Spleen (tissue), 11 donors: ENCODE measurements around the gene DAZAP1. TPM values are rescaled to one million over a fixed set of nuclear protein-coding genes. Genes with fewer than 3 reads are reported as not detected.
A peak's percentile ranks its signal among the peaks of the same experiment; 100 is the strongest.

Experiments
- DNase-seq: peaks from one replicate; pipeline ENCODE4 v3.0.0-alpha.2; 2020
- H3K27ac ChIP-seq, 8 donors: fragments of 200-600 bp; sonication (generic) in 7 of 8; 1 replicate in 4 of 8; 2 replicates in 4 of 8; pipeline versions ENCODE4 v1.5.0 to v1.8.0; 2016 to 2021; ENCODE audit warnings: inconsistent platforms in 4 of 8, mild to moderate bottlenecking in 4 of 8, moderate library complexity in 1 of 8
- H3K27me3 ChIP-seq, 7 donors: fragments of 200-600 bp; sonication (generic) in 6 of 7; replicated peaks in 1 of 7; 1 replicate in 4 of 7; 2 replicates in 3 of 7; pipeline versions ENCODE4 v1.5.0 to v1.8.0; 2016 to 2021; ENCODE audit warnings: inconsistent platforms in 3 of 7, mild to moderate bottlenecking in 1 of 7
- H3K36me3 ChIP-seq, 6 donors: fragments of 200-600 bp; sonication (generic) in 5 of 6; 1 replicate in 4 of 6; 2 replicates in 2 of 6; pipeline versions ENCODE4 v1.5.0 to v1.8.0; 2016 to 2021; ENCODE audit warnings: inconsistent platforms in 2 of 6
- H3K4me1 ChIP-seq, 6 donors: fragments of 200-600 bp; sonication (generic) in 5 of 6; 1 replicate in 3 of 6; 2 replicates in 3 of 6; pipeline versions ENCODE4 v1.5.0 to v1.8.0; 2016 to 2021; ENCODE audit warnings: inconsistent platforms in 3 of 6
- H3K4me3 ChIP-seq, 8 donors: fragments of 200-600 bp; sonication (generic) in 7 of 8; 1 replicate in 4 of 8; 2 replicates in 4 of 8; pipeline versions ENCODE4 v1.5.0 to v1.8.0; 2016 to 2021; ENCODE audit warnings: inconsistent platforms in 4 of 8, mild to moderate bottlenecking in 4 of 8, moderate library complexity in 2 of 8
- H3K9me3 ChIP-seq, 8 donors: fragments of 200-600 bp; sonication (generic) in 7 of 8; 1 replicate in 4 of 8; 2 replicates in 4 of 8; pipeline versions ENCODE4 v1.5.0 to v1.8.0; 2016 to 2021; ENCODE audit warnings: inconsistent platforms in 4 of 8
- POLR2A ChIP-seq, 3 donors: fragments of 450-650 bp; IDR thresholded peaks; one replicate each; pipeline ENCODE4 v1.5.1; 2017; ENCODE audit warnings: antibody characterized with exemption in 3 of 3, mild to moderate bottlenecking in 1 of 3
- POLR2AphosphoS5 ChIP-seq, 3 donors: sonication (generic); formaldehyde crosslinking; IDR thresholded peaks; one replicate each; pipeline ENCODE4 v1.5.1; 2017; ENCODE audit warnings: antibody characterized with exemption in 3 of 3
- WGBS, 5 donors: extraction: QIAGEN DNeasy Blood & Tissue Kit in 3 of 5; methylation state at CpG; one replicate each; pipeline versions ENCODE4 v1.1.5 to v1.1.7; 2013 to 2018; 5-methylcytosine and 5-hydroxymethylcytosine counted together
- intact Hi-C: fragments of 100-400 bp; cut with DNase I; formaldehyde crosslinking; loops from one replicate; pipeline ENCODE4 v1.15.0; 2023; ENCODE audit warnings: low total_unique reads
- polyA plus RNA-seq, 3 donors: library from polyadenylated mRNA; stranded (reverse); fragments of 200-250 nt; gene quantifications; one replicate each; pipeline ENCODE4 v1.2.1, GENCODE V29; 2013
- total RNA-seq, 7 donors: library from RNA; depleted of rRNA in 3 of 7; stranded (reverse); fragments of >200 nt in 3 of 7; fragmentation: NEBNext Ultra II Directional in 4 of 7; extraction: Animal tissue kit (Norgen Biotek cat#: 25700) in 4 of 7; gene quantifications; one replicate each; pipeline versions ENCODE4 v1.1.0 to v1.2.1, GENCODE V29; 2016 to 2021
- TF ChIP-seq, protein P1 (sequence below), 11 experiments: fragments of 200-600 bp in 7 of 11; fragments of 450-650 bp in 4 of 11; sonication (generic) in 4 of 11; IDR thresholded peaks in 8 of 11; conservative IDR thresholded peaks in 3 of 11; 1 replicate in 7 of 11; 2 replicates in 4 of 11; pipeline versions ENCODE4 v1.4.0 to v1.8.0; 2016 to 2021; ENCODE audit warnings: antibody characterized with exemption in 11 of 11, inconsistent platforms in 4 of 11, mild to moderate bottlenecking in 1 of 11
- donor health status: healthy with polysubstance abuse.
- donor health status: DM: no; HTN: no; CAD: no; lungs with moderate emphysema.
- donor health status: DM: no; HTN: no; CAD: no.
- donor health status: Bipolar disorder and iron deficiency.
- donor health status: healthy.
- donor health status: DM: no; HTN: no; CAD: no.
- donor health status: DM: yes; HTN: yes; CAD: no.

The DAZAP1 gene
- total and polyA plus RNA-seq, 10 donors: 43.8 to 137 (median 99.6) TPM

DNA sequence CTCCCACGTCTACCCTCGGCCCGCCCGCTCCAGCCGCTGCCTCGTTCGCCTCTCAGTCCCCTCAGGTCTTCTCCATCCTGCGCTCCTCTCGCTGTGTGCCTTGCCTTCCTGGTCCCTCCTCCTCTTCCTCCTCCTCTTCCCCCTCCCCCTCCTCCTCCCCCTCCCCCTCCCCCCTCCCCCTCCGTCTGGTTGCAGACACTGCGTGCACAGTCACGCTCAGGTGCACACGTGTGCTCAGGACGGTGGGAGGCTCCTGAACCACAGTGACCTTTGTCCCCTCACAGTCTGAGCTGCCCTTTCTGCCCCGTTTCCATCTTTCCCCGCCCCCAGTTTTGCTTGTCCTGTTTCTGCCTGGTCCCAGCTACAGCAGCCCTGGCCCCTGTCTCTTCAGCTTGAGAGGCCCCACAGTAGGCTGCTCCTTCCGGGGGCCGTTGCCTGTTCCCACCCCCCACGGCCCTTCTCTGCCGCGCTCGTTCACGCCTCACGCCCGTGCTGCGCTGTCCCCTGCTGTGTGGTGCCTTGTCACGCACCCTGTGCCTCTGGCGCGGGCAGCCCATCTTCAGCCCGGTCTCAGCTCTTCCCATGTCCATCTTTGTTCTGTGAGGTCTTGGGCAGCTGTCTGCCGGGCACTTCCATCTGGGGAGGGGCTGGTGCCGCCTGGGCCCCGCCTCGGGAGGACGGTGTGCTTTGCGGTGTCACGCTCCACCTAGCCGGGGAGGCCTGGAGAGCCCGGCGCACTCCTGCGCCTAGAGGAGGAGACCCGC lies 17.0 kb downstream of the DAZAP1 start:
- H3K36me3 ChIP-seq: peaks cover 3 to 100% (median 85%) of the 10 kb centered on the region in 6 donors
- no peak overlapping the region for H3K4me3 ChIP-seq
- TF ChIP-seq POLR2AphosphoS5 (IDR thresholded peaks at IDR 0.05) (peak in 1 of 3 donors; percentile 53), POLR2A (IDR thresholded peaks at IDR 0.05) (no peak)
- TF ChIP-seq, protein P1, sequence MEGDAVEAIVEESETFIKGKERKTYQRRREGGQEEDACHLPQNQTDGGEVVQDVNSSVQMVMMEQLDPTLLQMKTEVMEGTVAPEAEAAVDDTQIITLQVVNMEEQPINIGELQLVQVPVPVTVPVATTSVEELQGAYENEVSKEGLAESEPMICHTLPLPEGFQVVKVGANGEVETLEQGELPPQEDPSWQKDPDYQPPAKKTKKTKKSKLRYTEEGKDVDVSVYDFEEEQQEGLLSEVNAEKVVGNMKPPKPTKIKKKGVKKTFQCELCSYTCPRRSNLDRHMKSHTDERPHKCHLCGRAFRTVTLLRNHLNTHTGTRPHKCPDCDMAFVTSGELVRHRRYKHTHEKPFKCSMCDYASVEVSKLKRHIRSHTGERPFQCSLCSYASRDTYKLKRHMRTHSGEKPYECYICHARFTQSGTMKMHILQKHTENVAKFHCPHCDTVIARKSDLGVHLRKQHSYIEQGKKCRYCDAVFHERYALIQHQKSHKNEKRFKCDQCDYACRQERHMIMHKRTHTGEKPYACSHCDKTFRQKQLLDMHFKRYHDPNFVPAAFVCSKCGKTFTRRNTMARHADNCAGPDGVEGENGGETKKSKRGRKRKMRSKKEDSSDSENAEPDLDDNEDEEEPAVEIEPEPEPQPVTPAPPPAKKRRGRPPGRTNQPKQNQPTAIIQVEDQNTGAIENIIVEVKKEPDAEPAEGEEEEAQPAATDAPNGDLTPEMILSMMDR (IDR thresholded peaks at IDR 0.05 in 8 of 11, conservative IDR thresholded peaks at IDR 0.05 in 3 of 11): no peak
- intact Hi-C loops: no loop called here
- no peak for DNase-seq
- H3K9me3 ChIP-seq: no peaks in the 10 kb centered on the region
- H3K27me3 ChIP-seq: no peaks in the 10 kb centered on the region
- peak overlapping the region in 1 of 8 donors; percentile 27 for H3K27ac ChIP-seq
- H3K4me1 ChIP-seq: peaks cover 0 to 38% (median 10%) of the 10 kb centered on the region in 6 donors
- 80 to 91% (median 87%) methylated on average over 35 to 42 of the region's 42 CpGs for whole genome bisulfite sequencing, 5 donors

DNA sequence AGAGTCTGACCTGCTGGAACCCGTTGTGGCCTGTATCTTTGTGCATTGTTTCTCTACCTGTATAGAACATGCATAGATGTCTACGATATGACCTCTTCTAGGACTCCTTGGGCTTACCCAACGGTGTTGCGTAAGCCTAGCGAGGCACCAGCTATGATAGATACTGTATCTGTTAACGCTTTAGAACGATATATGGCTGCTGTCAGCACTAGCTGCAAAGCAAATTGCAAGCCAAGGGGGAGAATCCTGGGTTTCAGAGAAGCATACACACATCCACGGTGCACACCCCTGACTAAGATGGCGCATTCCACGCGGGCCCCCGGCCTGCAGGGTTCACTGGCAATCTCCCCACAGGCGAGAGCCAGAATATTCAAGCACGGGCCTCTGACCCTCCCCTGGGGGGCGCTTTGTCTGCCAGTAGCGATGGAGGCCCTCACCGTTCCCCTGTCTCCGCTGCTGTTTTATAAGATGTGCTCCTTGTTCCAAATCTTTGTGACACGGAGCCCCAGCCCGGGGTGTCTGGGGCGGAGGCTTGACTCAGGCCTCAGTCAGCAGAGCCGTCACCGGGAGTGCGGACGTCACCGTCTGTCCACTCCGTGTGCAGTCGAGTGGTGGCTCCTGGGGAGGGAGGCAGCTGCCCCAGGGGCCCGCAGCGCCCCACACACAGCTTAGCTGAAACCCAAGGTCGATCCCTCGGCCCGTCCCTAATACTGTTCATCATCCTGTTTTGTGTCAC lies 17.9 kb downstream of the DAZAP1 start:
- no peak for DNase-seq
- Histone ChIP-seq H3K4me1 (peaks cover 0 to 36% (median 9%) of the 10 kb centered on the region in 6 donors), H3K27ac (no peak overlapping the region), H3K27me3 (no peaks in the 10 kb centered on the region), H3K36me3 (peaks cover 3 to 100% (median 90%) of the 10 kb centered on the region in 6 donors), H3K9me3 (no peaks in the 10 kb centered on the region), H3K4me3 (no peak overlapping the region)
- WGBS, 5 donors: 90 to 95% (median 92%) methylated on average over 28 to 33 of the region's 33 CpGs
- TF ChIP-seq POLR2AphosphoS5 (IDR thresholded peaks at IDR 0.05) (no peak), POLR2A (IDR thresholded peaks at IDR 0.05) (no peak)
- TF ChIP-seq, protein P1 (IDR thresholded peaks at IDR 0.05 in 8 of 11, conservative IDR thresholded peaks at IDR 0.05 in 3 of 11): no peak
- intact Hi-C loops: no loop called here

- H3K9me3 ChIP-seq: no peaks in the 10 kb centered on the region
Observed at GRCh38 chr19:1425902-1426301, 18.5 kb downstream of the DAZAP1 start.

More at GRCh38 chr19:1425902-1426301, 18.5 kb downstream of the DAZAP1 start:
- DNase-seq: no peak
- peaks cover 0 to 33% (median 9%) of the 10 kb centered on the region in 6 donors for H3K4me1 ChIP-seq
- peaks cover 3 to 100% (median 90%) of the 10 kb centered on the region in 6 donors for H3K36me3 ChIP-seq
- no peak overlapping the region for H3K27ac ChIP-seq
- intact Hi-C loops: no loop called here
- TF ChIP-seq POLR2A (IDR thresholded peaks at IDR 0.05): no peak
- TF ChIP-seq, protein P1 (IDR thresholded peaks at IDR 0.05 in 8 of 11, conservative IDR thresholded peaks at IDR 0.05 in 3 of 11): no peak
- TF ChIP-seq POLR2AphosphoS5 (IDR thresholded peaks at IDR 0.05): peak in 1 of 3 donors; percentile 4
- no peaks in the 10 kb centered on the region for H3K27me3 ChIP-seq
- no peak overlapping the region for H3K4me3 ChIP-seq
- WGBS, 5 donors: 88 to 97% (median 94%) methylated on average over 14 of the region's 14 CpGs
